OCI-LY3 (cell line): ENCODE data around the gene LRRC1.

Experiments
- H2AFZ ChIP-seq: fragments of 200-600, 300-600 bp; shearing (Covaris generic); 2 replicates; pipeline ENCODE4 v1.6.0; 2014; ENCODE audit warnings: antibody characterized with exemption, low read depth, low read length
- H3K27ac ChIP-seq: fragments of 200-600, 300-600 bp; sonication (generic); 2 replicates; pipeline ENCODE4 v1.5.1; 2014; ENCODE audit warnings: mild to moderate bottlenecking, low read length, moderate library complexity, mixed read lengths
- H3K27me3 ChIP-seq: fragments of 200-600, 300-600 bp; sonication (generic); 2 replicates; pipeline ENCODE4 v1.6.1; 2014; ENCODE audit warnings: low read depth, low read length, mixed read lengths
- H3K36me3 ChIP-seq: fragments of 200-600, 300-600 bp; sonication (generic); replicated peaks from 2 replicates; pipeline ENCODE3; 2014; ENCODE audit warnings: low read depth, low read length, mixed read lengths
- H3K4me1 ChIP-seq: fragments of 300-600, 200-600 bp; sonication (generic); 2 replicates; pipeline ENCODE4 v1.6.1; 2014; ENCODE audit warnings: low read length, mixed read lengths
- H3K4me2 ChIP-seq: fragments of 200-600, 300-600 bp; sonication (generic); 2 replicates; pipeline ENCODE4 v1.6.1; 2014; ENCODE audit warnings: low read length, mixed read lengths
- H3K4me3 ChIP-seq: fragments of 300-600, 200-600 bp; sonication (generic); 2 replicates; pipeline ENCODE4 v1.5.1; 2014; ENCODE audit warnings: antibody characterized with exemption, mild to moderate bottlenecking, low read length, moderate library complexity
- H3K79me2 ChIP-seq: fragments of 300-600, 200-600 bp; shearing (Covaris generic); 2 replicates; pipeline ENCODE4 v1.6.1; 2014; ENCODE audit warnings: mild to moderate bottlenecking, low read length, mixed read lengths
- H3K9ac ChIP-seq: fragments of 300-600, 200-600 bp; shearing (Covaris generic); 2 replicates; pipeline ENCODE4 v1.6.0; 2014; ENCODE audit warnings: mild to moderate bottlenecking, low read length, moderate library complexity
- H3K9me3 ChIP-seq: fragments of 200-600, 300-600 bp; shearing (Covaris generic); 2 replicates; pipeline ENCODE4 v1.6.1; 2014; ENCODE audit warnings: low read length, mixed read lengths; ENCODE audit not compliant: insufficient read depth
- H4K20me1 ChIP-seq: fragments of 200-600, 300-600 bp; sonication (generic); 2 replicates; pipeline ENCODE4 v1.6.1; 2016; ENCODE audit warnings: low read length, mixed read lengths; ENCODE audit not compliant: insufficient read depth
- CTCF ChIP-seq: fragments of 200-600, 300-600 bp; sonication (generic); IDR thresholded peaks from 2 replicates; pipeline ENCODE4 v1.5.1; 2014; ENCODE audit warnings: antibody characterized with exemption, low read length, low read depth
- EZH2phosphoT487 ChIP-seq: fragments of 200-600 bp; shearing (Covaris generic); IDR thresholded peaks from 2 replicates; pipeline ENCODE4 v1.6.1; 2018; ENCODE audit warnings: antibody characterized with exemption, mixed run types, low read depth

The LRRC1 gene

GRCh38 chr6:53924277-53924676, 129.5 kb downstream of the LRRC1 start:
- no peak overlapping the region for H3K27ac ChIP-seq
- no peak for TF ChIP-seq CTCF
- no peak for TF ChIP-seq EZH2phosphoT487
- no peaks in the 10 kb centered on the region for H4K20me1 ChIP-seq
- no peaks in the 10 kb centered on the region for H3K36me3 ChIP-seq
- H3K9me3 ChIP-seq: no peaks in the 10 kb centered on the region
- peaks cover 4% of the 10 kb centered on the region for H3K4me1 ChIP-seq
- H3K79me2 ChIP-seq: no peaks in the 10 kb centered on the region
- no peak overlapping the region for H3K4me3 ChIP-seq
- no peak overlapping the region for H3K9ac ChIP-seq
- no peaks in the 10 kb centered on the region for H3K27me3 ChIP-seq
- H3K4me2 ChIP-seq: no peak overlapping the region
- H2AFZ ChIP-seq: no peak overlapping the region

GRCh38 chr6:53924821-53925422, 130.1 kb downstream of the LRRC1 start:
- H2AFZ ChIP-seq: no peak overlapping the region
- H3K27ac ChIP-seq: no peak overlapping the region
- no peaks in the 10 kb centered on the region for H3K36me3 ChIP-seq
- no peaks in the 10 kb centered on the region for H3K9me3 ChIP-seq
- TF ChIP-seq EZH2phosphoT487: no peak
- no peak for TF ChIP-seq CTCF
- H4K20me1 ChIP-seq: no peaks in the 10 kb centered on the region
- H3K27me3 ChIP-seq: no peaks in the 10 kb centered on the region
- no peaks in the 10 kb centered on the region for H3K4me1 ChIP-seq
- H3K4me3 ChIP-seq: no peak overlapping the region
- no peak overlapping the region for H3K4me2 ChIP-seq
- H3K79me2 ChIP-seq: no peaks in the 10 kb centered on the region
- no peak overlapping the region for H3K9ac ChIP-seq

GRCh38 chr6:53925891-53926290, 131.1 kb downstream of the LRRC1 start:
- no peak overlapping the region for H3K27ac ChIP-seq
- no peaks in the 10 kb centered on the region for H3K9me3 ChIP-seq
- no peaks in the 10 kb centered on the region for H3K27me3 ChIP-seq
- H4K20me1 ChIP-seq: no peaks in the 10 kb centered on the region
- H3K9ac ChIP-seq: no peak overlapping the region
- no peaks in the 10 kb centered on the region for H3K79me2 ChIP-seq
- no peak overlapping the region for H2AFZ ChIP-seq
- no peak for TF ChIP-seq EZH2phosphoT487
- TF ChIP-seq CTCF: no peak
- no peaks in the 10 kb centered on the region for H3K36me3 ChIP-seq
- no peak overlapping the region for H3K4me2 ChIP-seq
- no peak overlapping the region for H3K4me3 ChIP-seq
- no peaks in the 10 kb centered on the region for H3K4me1 ChIP-seq

- Histone ChIP-seq H3K79me2 (no peaks in the 10 kb centered on the region), H2AFZ (no peak overlapping the region), H3K36me3 (no peaks in the 10 kb centered on the region), H3K9me3 (no peaks in the 10 kb centered on the region), H3K4me1 (no peaks in the 10 kb centered on the region), H3K27ac (no peak overlapping the region), H3K9ac (no peak overlapping the region), H3K4me3 (no peak overlapping the region), H4K20me1 (no peaks in the 10 kb centered on the region), H3K27me3 (no peaks in the 10 kb centered on the region), H3K4me2 (no peak overlapping the region)
- no peak for TF ChIP-seq EZH2phosphoT487
- no peak for TF ChIP-seq CTCF
Observed at GRCh38 chr6:53926505-53926904, 131.7 kb downstream of the LRRC1 start.
